Lung (tissue), 12 donors: ENCODE measurements around the gene LCLAT1. TPM values are rescaled to one million over a fixed set of nuclear protein-coding genes. Genes with fewer than 3 reads are reported as not detected.

Experiments used
- ATAC-seq: fragments of 200-7000 bp; cut with Tn5 transposase; one replicate; pipeline ENCODE4 v1.9.1; 2020; ENCODE audit warnings: moderate number of reproducible peaks; ENCODE audit not compliant: insufficient read depth, low FRiP score
- DNase-seq, 3 donors: peaks; one replicate each; pipeline ENCODE4 v3.0.0-alpha.2; 2013 to 2017
- H3K27ac ChIP-seq, 2 donors: one replicate each; pipeline ENCODE4 v1.5.1; 2013; ENCODE audit warnings: mild to moderate bottlenecking in 2 of 2, moderate library complexity in 2 of 2, control low read depth in 1 of 2, inconsistent platforms in 1 of 2, low read depth in 1 of 2, low read length in 1 of 2
- H3K27me3 ChIP-seq, 3 donors: one replicate each; pipeline ENCODE4 v1.5.1; 2013; ENCODE audit warnings: low read length in 2 of 3; ENCODE audit not compliant: control insufficient read depth in 3 of 3, insufficient read depth in 3 of 3
- H3K36me3 ChIP-seq, 4 donors: one replicate each; pipeline ENCODE4 v1.5.1; 2013; ENCODE audit warnings: low read length in 4 of 4, mild to moderate bottlenecking in 1 of 4, moderate library complexity in 1 of 4; ENCODE audit not compliant: control insufficient read depth in 4 of 4, insufficient read depth in 4 of 4
- H3K4me1 ChIP-seq, 5 donors: one replicate each; pipeline ENCODE4 v1.5.1; 2013; ENCODE audit warnings: low read length in 5 of 5, mild to moderate bottlenecking in 2 of 5, moderate library complexity in 1 of 5; ENCODE audit not compliant: control insufficient read depth in 5 of 5, insufficient read depth in 5 of 5
- H3K4me3 ChIP-seq: one replicate; pipeline ENCODE4 v1.5.1; 2013; ENCODE audit warnings: mild to moderate bottlenecking, control low read depth, moderate library complexity
- H3K9ac ChIP-seq, 2 donors: one replicate each; pipeline ENCODE4 v1.5.1; 2013; ENCODE audit warnings: low read length in 2 of 2, control low read depth in 1 of 2; ENCODE audit not compliant: insufficient read depth in 1 of 2
- H3K9me3 ChIP-seq, 4 donors: one replicate each; pipeline ENCODE4 v1.5.1; 2013; ENCODE audit warnings: low read length in 3 of 4, mild to moderate bottlenecking in 1 of 4, moderate library complexity in 1 of 4; ENCODE audit not compliant: control insufficient read depth in 4 of 4, insufficient read depth in 3 of 4
- WGBS, 2 donors: extraction: QIAGEN DNeasy Blood & Tissue Kit; methylation state at CpG; one replicate each; pipeline ENCODE4 v1.1.7; 2013; 5-methylcytosine and 5-hydroxymethylcytosine counted together
- polyA plus RNA-seq, 2 donors: library from polyadenylated mRNA; stranded (reverse); fragments of 200-250 nt; gene quantifications; one replicate each; pipeline ENCODE4 v1.2.1, GENCODE V29; 2013
- total RNA-seq, 2 donors: library from RNA; depleted of rRNA in 1 of 2; stranded (reverse); fragments of >200 nt in 1 of 2; gene quantifications; one replicate each; pipeline ENCODE4 v1.2.1, GENCODE V29; 2014 to 2021
- TF ChIP-seq, protein P1 (sequence below): IDR thresholded peaks from 2 replicates; pipeline ENCODE4 v1.5.1; 2012; ENCODE audit warnings: mild to moderate bottlenecking; ENCODE audit errors: control extremely low read depth, extremely low read depth
- donor health status: control.
- donor health status: control.
- donor health status: Bipolar disorder and iron deficiency.
- donor health status: healthy.
- donor health status: DM: yes; HTN: yes; CAD: no.

The LCLAT1 gene
- total and polyA plus RNA-seq, 4 donors: 2.4 to 24.2 (median 10.8) TPM

DNA sequence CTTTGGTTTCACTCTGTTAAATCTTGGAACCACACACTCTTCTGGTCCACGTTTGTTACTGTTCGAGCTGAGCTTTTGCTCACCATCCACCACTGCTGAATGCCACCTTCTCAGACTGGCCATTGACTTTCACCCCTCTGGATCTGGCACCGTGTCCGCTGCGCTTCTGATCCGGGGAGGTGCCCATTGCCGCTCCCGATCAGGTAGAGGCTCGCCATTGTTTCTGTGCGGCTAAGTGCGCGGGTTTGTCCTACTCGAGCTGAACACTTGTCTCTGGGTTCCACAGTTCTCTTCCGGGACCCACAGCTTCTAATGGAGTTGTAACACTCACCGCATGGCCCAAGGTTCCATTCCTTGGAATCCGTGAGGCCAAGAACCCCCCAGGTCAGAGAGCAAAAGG lies 72.8 kb downstream of the LCLAT1 start:
- TF ChIP-seq, protein P1, sequence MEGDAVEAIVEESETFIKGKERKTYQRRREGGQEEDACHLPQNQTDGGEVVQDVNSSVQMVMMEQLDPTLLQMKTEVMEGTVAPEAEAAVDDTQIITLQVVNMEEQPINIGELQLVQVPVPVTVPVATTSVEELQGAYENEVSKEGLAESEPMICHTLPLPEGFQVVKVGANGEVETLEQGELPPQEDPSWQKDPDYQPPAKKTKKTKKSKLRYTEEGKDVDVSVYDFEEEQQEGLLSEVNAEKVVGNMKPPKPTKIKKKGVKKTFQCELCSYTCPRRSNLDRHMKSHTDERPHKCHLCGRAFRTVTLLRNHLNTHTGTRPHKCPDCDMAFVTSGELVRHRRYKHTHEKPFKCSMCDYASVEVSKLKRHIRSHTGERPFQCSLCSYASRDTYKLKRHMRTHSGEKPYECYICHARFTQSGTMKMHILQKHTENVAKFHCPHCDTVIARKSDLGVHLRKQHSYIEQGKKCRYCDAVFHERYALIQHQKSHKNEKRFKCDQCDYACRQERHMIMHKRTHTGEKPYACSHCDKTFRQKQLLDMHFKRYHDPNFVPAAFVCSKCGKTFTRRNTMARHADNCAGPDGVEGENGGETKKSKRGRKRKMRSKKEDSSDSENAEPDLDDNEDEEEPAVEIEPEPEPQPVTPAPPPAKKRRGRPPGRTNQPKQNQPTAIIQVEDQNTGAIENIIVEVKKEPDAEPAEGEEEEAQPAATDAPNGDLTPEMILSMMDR: no peak
- WGBS, 2 donors: 97% methylated on average over 16 of the region's 16 CpGs
- Histone ChIP-seq H3K36me3 (peaks cover 0 to 10% (median 5%) of the 10 kb centered on the region in 4 donors), H3K27ac (no peak overlapping the region), H3K27me3 (no peaks in the 10 kb centered on the region), H3K4me1 (peaks cover 0 to 12% (median 6%) of the 10 kb centered on the region in 5 donors), H3K4me3 (no peak overlapping the region), H3K9me3 (peaks cover 0 to 11% (median 2%) of the 10 kb centered on the region in 4 donors), H3K9ac (no peak overlapping the region)
- ATAC-seq (no peak), DNase-seq (no peak)

DNA sequence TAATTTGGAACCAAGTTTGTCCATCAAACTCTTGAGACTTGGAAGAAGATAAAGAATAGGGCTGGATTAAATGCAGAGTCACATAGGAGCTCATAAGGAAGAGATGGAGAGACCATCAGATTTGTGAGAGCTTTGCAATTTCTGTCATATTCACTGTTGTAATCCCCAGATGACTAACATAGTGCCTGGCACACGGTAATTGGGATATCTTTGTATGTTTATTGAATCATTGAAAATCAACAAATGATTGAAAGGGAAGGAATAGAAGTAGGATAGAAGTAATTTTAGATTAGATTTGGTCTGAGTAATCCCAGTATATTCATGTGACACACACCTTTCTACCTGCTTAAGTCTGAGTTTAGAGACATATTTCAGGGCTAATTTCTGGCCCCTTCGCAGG lies 75.4 kb downstream of the LCLAT1 start:
- Histone ChIP-seq H3K4me1 (peaks cover 0 to 5% (median 0%) of the 10 kb centered on the region in 5 donors), H3K27me3 (no peaks in the 10 kb centered on the region), H3K9ac (no peak overlapping the region), H3K9me3 (peaks cover 0 to 11% (median 2%) of the 10 kb centered on the region in 4 donors), H3K27ac (no peak overlapping the region), H3K4me3 (no peak overlapping the region), H3K36me3 (peaks cover 0 to 16% (median 7%) of the 10 kb centered on the region in 4 donors)
- no peak for DNase-seq
- TF ChIP-seq, protein P1: no peak
- ATAC-seq: no peak
- 89 to 96% methylated on average over 2 of the region's 2 CpGs for WGBS, 2 donors

DNA sequence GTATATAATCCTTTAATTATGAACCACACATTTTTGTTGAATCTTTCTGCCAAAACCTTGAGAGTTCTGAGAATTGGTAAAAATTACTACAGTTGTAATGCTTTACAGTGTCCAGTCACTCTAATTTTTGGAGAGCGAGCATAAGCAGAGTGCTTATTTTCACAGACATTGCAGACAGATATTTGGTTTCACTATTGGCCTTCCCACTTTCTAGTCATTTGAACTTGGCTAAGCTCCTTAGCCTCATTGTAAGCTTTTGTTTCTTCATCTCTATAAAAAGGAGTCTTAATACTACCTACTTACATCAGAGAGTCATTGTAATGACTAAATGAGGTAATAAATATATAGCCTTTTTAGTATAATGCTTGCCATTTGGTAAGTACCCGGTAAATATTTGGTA lies 80.4 kb downstream of the LCLAT1 start:
- ATAC-seq: no peak
- no peak overlapping the region for H3K27ac ChIP-seq
- TF ChIP-seq, protein P1: no peak
- no peaks in the 10 kb centered on the region for H3K27me3 ChIP-seq
- peaks cover 0 to 3% (median 0%) of the 10 kb centered on the region in 5 donors for H3K4me1 ChIP-seq
- no peak for DNase-seq
- WGBS, 2 donors: 94 to 97% methylated on average over 2 of the region's 2 CpGs
- H3K4me3 ChIP-seq: no peak overlapping the region
- no peaks in the 10 kb centered on the region for H3K9me3 ChIP-seq
- H3K9ac ChIP-seq: no peak overlapping the region
- peaks cover 0 to 6% (median 5%) of the 10 kb centered on the region in 4 donors for H3K36me3 ChIP-seq

DNA sequence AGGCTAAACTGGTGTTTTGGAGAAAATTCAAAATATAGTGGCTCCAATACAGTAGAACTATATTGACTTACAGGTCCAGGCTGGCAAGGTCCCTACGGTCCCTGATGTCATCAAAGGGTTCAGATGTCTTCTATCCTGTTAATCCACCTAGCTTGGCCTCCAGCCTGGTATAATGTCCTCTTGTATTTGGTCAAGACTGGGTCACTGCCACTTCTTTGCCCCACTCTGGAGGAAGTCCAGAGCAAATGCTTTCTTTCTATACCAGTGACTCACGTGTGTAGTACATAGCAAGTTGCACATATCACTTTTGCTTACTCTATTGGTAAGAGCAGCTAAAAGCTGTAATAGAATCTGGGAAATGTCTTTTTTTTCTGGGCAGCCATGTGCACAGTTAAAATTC lies 80.8 kb downstream of the LCLAT1 start:
- H3K4me3 ChIP-seq: no peak overlapping the region
- TF ChIP-seq, protein P1: no peak
- 91 to 94% methylated on average over 2 of the region's 2 CpGs for WGBS, 2 donors
- H3K9me3 ChIP-seq: no peaks in the 10 kb centered on the region
- H3K36me3 ChIP-seq: peaks cover 0 to 6% (median 5%) of the 10 kb centered on the region in 4 donors
- peaks cover 0 to 3% (median 0%) of the 10 kb centered on the region in 5 donors for H3K4me1 ChIP-seq
- ATAC-seq: no peak
- DNase-seq: no peak
- no peaks in the 10 kb centered on the region for H3K27me3 ChIP-seq
- H3K27ac ChIP-seq: no peak overlapping the region
- H3K9ac ChIP-seq: no peak overlapping the region
